ENCODE measurements around the gene GMNC. TPM values are rescaled to one million over a fixed set of nuclear protein-coding genes. Genes with fewer than 3 reads are reported as not detected.

The GMNC gene
- total and polyA plus RNA-seq, 12 donors: 0.17 to 0.18 TPM; not detected in 10

GRCh38 chr3:190811775-190812480 lies 50.6 kb downstream of the GMNC start:
- H3K36me3 ChIP-seq (replicated peaks in 1 of 2): no peaks in the 10 kb centered on the region
- WGBS, 4 donors: 39 to 44% (median 40%) methylated on average over 14 of the region's 14 CpGs
- DNase-seq: peak in 6 of 7 donors; percentile 21 to 62 (median 37)
- no peak overlapping the region for H3K4me3 ChIP-seq
- H3K27ac ChIP-seq: no peak overlapping the region
- intact Hi-C loops (cut with DNase I): loop anchor here in 1 of 2 donors (5.0 kb wide), 1 partner anchor 240 kb away; no protein-coding TSS in a partner anchor
- peaks cover 9% of the 10 kb centered on the region for H3K27me3 ChIP-seq
- TF ChIP-seq POLR2A (IDR thresholded peaks at IDR 0.05): no peak
- TF ChIP-seq CTCF (IDR thresholded peaks at IDR 0.05): peak; percentile 33 to 58 (median 48)
- H3K4me1 ChIP-seq (replicated peaks in 1 of 2): peaks cover 0 to 3% of the 10 kb centered on the region in 2 donors
- no peaks in the 10 kb centered on the region for H3K9me3 ChIP-seq (replicated peaks in 1 of 3)

GRCh38 chr3:190810957-190811356 lies 51.5 kb downstream of the GMNC start:
- intact Hi-C loops (cut with DNase I): loop anchor here in 1 of 2 donors (5.0 kb wide), 1 partner anchor 241 kb away; no protein-coding TSS in a partner anchor
- H3K4me1 ChIP-seq (replicated peaks in 1 of 2): peaks cover 0 to 3% of the 10 kb centered on the region in 2 donors
- H3K36me3 ChIP-seq (replicated peaks in 1 of 2): no peaks in the 10 kb centered on the region
- 78 to 84% (median 81%) methylated on average over 4 of the region's 4 CpGs for WGBS, 4 donors
- no peak for TF ChIP-seq CTCF (IDR thresholded peaks at IDR 0.05)
- TF ChIP-seq POLR2A (IDR thresholded peaks at IDR 0.05): no peak
- peaks cover 9% of the 10 kb centered on the region for H3K27me3 ChIP-seq
- no peaks in the 10 kb centered on the region for H3K9me3 ChIP-seq (replicated peaks in 1 of 3)
- no peak overlapping the region for H3K4me3 ChIP-seq
- no peak overlapping the region for H3K27ac ChIP-seq
- DNase-seq: no peak

- Histone ChIP-seq H3K4me3 (no peak overlapping the region), H3K27ac (no peak overlapping the region), H3K9me3 (replicated peaks in 1 of 3) (no peaks in the 10 kb centered on the region), H3K27me3 (peaks cover 9% of the 10 kb centered on the region), H3K4me1 (replicated peaks in 1 of 2) (peaks cover 0 to 3% of the 10 kb centered on the region in 2 donors), H3K36me3 (replicated peaks in 1 of 2) (no peaks in the 10 kb centered on the region)
- intact Hi-C loops (cut with DNase I): no loop called here
- TF ChIP-seq POLR2A (IDR thresholded peaks at IDR 0.05) (no peak), CTCF (IDR thresholded peaks at IDR 0.05) (no peak)
- DNase-seq: no peak
- 70 to 86% (median 76%) methylated on average over 2 of the region's 2 CpGs for WGBS, 4 donors
Measured at GRCh38 chr3:190809351-190809750, 53.1 kb downstream of the GMNC start.

- DNase-seq: peak; percentile 19 to 73 (median 43)
- Histone ChIP-seq H3K27ac (no peak overlapping the region), H3K27me3 (peaks cover 9% of the 10 kb centered on the region), H3K4me3 (no peak overlapping the region), H3K4me1 (replicated peaks in 1 of 2) (peaks cover 0 to 3% of the 10 kb centered on the region in 2 donors), H3K9me3 (replicated peaks in 1 of 3) (no peaks in the 10 kb centered on the region), H3K36me3 (replicated peaks in 1 of 2) (no peaks in the 10 kb centered on the region)
- intact Hi-C loops (cut with DNase I): no loop called here
- 18 to 29% (median 25%) methylated on average over 4 of the region's 4 CpGs for whole genome bisulfite sequencing, 4 donors
- no peak for TF ChIP-seq POLR2A (IDR thresholded peaks at IDR 0.05)
- TF ChIP-seq CTCF (IDR thresholded peaks at IDR 0.05): no peak
Measured at GRCh38 chr3:190807719-190808375, 54.6 kb downstream of the GMNC start.

Measured in adrenal gland (tissue), 12 donors.